Osteocyte (in vitro differentiated cells): ENCODE measurements around the gene POLR3GL. TPM values are rescaled to one million over a fixed set of nuclear protein-coding genes. Genes with fewer than 3 reads are reported as not detected.

Experiments used
- DNase-seq: peaks from one replicate; pipeline ENCODE4 v3.0.0; 2021; ENCODE audit warnings: mixed read lengths; ENCODE audit not compliant: unreplicated experiment; ENCODE audit errors: extremely low spot score
- H3K27ac Mint-ChIP-seq: one replicate; pipeline ENCODE4 v1.8.0; 2021; ENCODE audit warnings: mild to moderate bottlenecking, mixed read lengths; ENCODE audit not compliant: unreplicated experiment
- H3K27me3 Mint-ChIP-seq: one replicate; pipeline ENCODE4 v1.8.0; 2021; ENCODE audit warnings: mixed read lengths; ENCODE audit not compliant: unreplicated experiment
- H3K36me3 Mint-ChIP-seq: one replicate; pipeline ENCODE4 v1.8.0; 2021; ENCODE audit warnings: mixed read lengths; ENCODE audit not compliant: unreplicated experiment
- H3K4me1 Mint-ChIP-seq: one replicate; pipeline ENCODE4 v1.8.0; 2021; ENCODE audit warnings: mixed read lengths; ENCODE audit not compliant: unreplicated experiment
- H3K4me3 Mint-ChIP-seq: one replicate; pipeline ENCODE4 v1.8.0; 2021; ENCODE audit warnings: mild to moderate bottlenecking, moderate library complexity, mixed read lengths; ENCODE audit not compliant: unreplicated experiment
- H3K9me3 Mint-ChIP-seq: one replicate; pipeline ENCODE4 v1.8.0; 2021; ENCODE audit warnings: mixed read lengths; ENCODE audit not compliant: unreplicated experiment
- total RNA-seq: library from RNA; stranded (reverse); gene quantifications from 2 replicates; pipeline ENCODE4 v1.2.1, GENCODE V29; 2021
- TF ChIP-seq, protein P1 (sequence below): fragments of 200-600 bp; sonication (generic); IDR thresholded peaks from 2 replicates; pipeline ENCODE4 v1.5.0; 2021; ENCODE audit warnings: antibody characterized with exemption, mild to moderate bottlenecking, moderate library complexity

The POLR3GL gene
- total RNA-seq, 1 donor from 2014 or later = 22.4 TPM

DNA sequence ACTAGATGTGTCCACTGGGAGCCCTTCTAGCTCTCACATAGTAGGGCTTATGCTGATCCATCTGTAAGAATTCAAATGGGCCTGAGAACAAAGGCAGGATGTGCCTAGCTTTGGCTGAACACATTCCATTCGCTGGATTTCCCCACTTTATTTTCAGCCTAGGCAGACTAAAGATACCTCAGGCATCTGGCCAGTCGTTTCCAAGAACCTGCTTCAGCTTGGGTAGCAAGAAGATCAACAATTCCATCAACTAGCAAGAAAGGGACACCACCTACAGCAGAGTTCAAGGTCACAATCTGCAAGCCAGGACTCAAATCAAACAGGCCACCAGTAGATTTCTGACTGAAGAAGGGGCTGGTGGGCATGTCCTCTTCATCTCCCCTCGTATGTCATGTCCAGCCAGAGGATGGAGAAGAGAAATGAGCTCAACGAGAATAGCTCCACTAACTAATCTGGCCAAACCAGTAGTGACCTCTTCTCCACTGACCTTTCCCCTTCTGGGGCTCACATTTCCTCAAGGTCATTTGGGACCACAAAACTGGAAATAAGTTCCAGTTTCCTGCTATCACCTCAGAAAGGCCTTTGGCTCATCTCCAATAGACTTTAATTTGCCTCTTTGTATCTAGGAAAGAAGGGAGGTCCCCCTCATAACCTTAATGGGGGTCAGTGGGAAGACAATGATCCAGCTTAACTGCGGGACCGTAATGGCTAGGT lies 17.7 kb downstream of the POLR3GL start:
- no peaks in the 10 kb centered on the region for H3K27me3 Mint-ChIP-seq
- H3K27ac Mint-ChIP-seq = no peak overlapping the region
- no peaks in the 10 kb centered on the region for H3K9me3 Mint-ChIP-seq
- H3K4me1 Mint-ChIP-seq = peaks cover 17% of the 10 kb centered on the region
- TF ChIP-seq, protein P1, sequence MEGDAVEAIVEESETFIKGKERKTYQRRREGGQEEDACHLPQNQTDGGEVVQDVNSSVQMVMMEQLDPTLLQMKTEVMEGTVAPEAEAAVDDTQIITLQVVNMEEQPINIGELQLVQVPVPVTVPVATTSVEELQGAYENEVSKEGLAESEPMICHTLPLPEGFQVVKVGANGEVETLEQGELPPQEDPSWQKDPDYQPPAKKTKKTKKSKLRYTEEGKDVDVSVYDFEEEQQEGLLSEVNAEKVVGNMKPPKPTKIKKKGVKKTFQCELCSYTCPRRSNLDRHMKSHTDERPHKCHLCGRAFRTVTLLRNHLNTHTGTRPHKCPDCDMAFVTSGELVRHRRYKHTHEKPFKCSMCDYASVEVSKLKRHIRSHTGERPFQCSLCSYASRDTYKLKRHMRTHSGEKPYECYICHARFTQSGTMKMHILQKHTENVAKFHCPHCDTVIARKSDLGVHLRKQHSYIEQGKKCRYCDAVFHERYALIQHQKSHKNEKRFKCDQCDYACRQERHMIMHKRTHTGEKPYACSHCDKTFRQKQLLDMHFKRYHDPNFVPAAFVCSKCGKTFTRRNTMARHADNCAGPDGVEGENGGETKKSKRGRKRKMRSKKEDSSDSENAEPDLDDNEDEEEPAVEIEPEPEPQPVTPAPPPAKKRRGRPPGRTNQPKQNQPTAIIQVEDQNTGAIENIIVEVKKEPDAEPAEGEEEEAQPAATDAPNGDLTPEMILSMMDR = no peak
- no peak for DNase-seq
- no peaks in the 10 kb centered on the region for H3K36me3 Mint-ChIP-seq
- H3K4me3 Mint-ChIP-seq = no peak overlapping the region

DNA sequence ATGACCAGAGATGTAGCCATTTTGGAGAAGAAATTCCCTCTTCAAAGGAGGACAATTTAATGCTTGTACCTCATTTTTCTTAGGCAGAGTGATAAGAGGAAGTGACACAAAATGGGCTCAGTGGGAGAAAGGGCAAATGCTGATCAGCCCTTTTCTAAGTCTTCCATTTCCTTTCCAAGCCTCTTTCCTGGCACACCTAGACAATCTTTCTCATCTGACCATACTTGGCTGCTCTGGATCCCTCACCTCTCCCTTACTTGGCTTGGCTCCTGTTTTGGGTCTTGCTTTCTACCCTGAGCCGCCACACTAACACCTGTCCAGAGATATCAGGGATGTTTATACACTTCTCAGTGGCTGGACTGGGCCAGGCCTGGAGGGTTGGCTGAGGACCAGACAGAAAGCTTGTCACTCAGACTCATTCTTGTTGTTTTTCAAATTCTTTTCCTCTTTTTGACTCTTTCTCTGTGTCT lies 18.8 kb downstream of the POLR3GL start:
- Mint-ChIP-seq H3K4me3 (no peak overlapping the region), H3K4me1 (peaks cover 17% of the 10 kb centered on the region), H3K9me3 (no peaks in the 10 kb centered on the region), H3K36me3 (no peaks in the 10 kb centered on the region), H3K27ac (peak overlapping the region; percentile 16), H3K27me3 (no peaks in the 10 kb centered on the region)
- no peak for DNase-seq
- TF ChIP-seq, protein P1 = no peak

DNA sequence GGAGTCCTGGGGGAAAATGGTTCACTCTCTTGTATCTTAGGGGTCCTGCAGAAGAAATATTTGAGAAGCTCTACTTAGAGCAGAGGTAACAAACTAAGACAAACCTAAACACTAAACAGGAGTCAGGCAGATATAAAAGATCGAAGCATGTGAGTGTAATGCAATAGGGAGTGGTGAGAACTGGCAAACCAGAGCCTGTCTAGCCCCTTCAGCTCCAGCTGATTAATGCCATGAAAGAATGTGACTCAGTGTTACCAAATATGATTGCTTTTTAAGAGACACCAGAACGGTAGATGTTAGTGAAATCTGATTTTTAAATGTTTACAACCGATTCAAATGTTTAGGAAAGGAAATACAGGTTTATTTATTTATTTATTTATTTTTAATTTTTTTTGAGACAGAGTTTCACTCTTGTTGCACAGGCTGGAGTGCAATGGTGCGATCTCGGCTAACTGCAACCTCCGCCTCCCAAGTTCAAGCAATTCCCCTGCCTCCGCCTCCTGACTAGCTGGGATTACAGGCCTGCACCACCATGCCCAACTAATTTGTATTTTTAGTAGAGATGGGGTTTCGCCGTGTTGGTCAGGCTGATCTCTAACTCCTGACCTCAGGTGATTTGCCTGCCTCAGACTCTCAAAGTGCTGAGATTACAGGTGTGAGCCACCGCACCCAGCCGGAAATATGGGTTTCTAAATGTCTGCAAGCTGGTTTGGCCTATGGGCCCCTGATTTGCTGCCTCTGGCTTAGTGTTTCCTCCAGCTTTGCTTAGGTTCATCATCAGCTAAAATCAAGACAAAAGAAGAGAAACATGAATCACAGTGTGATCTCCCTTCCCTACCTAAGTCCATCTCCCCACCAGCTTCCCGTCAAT lies 19.7 kb downstream of the POLR3GL start:
- no peaks in the 10 kb centered on the region for H3K27me3 Mint-ChIP-seq
- TF ChIP-seq, protein P1 = no peak
- no peak overlapping the region for H3K27ac Mint-ChIP-seq
- no peaks in the 10 kb centered on the region for H3K36me3 Mint-ChIP-seq
- H3K4me3 Mint-ChIP-seq = no peak overlapping the region
- H3K4me1 Mint-ChIP-seq = peaks cover 17% of the 10 kb centered on the region
- no peak for DNase-seq
- H3K9me3 Mint-ChIP-seq = no peaks in the 10 kb centered on the region

DNA sequence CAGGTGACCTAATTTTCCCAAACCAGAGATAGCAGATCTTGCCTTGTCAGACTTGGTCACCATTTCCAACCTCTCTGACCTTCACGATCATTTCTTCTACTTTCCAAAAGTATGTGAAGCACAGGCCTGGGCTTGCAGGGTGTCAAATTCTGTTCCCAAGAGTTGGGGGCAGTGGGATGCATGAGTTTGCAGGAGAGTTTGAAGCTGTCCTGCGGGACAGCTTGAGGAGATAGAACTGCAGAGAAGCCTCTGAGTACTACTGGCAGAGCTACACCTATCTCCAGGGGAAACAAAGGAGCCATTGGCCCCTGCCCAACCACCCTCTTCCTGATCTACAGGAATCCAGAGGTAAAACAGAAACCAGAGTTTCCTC lies 20.6 kb downstream of the POLR3GL start:
- Mint-ChIP-seq H3K4me3 (no peak overlapping the region), H3K36me3 (no peaks in the 10 kb centered on the region), H3K9me3 (no peaks in the 10 kb centered on the region), H3K4me1 (peaks cover 18% of the 10 kb centered on the region), H3K27me3 (no peaks in the 10 kb centered on the region), H3K27ac (peak overlapping the region; percentile 20)
- no peak for DNase-seq
- TF ChIP-seq, protein P1 = no peak
